ENCODE measurements around the gene CHST12. TPM values are rescaled to one million over a fixed set of nuclear protein-coding genes. Genes with fewer than 3 reads are reported as not detected.

Gene CHST12
- total RNA-seq, 2 experiments from 2014 or later: 3.9 to 43.4 TPM

GRCh38 chr7:2417981-2418481 is 14.6 kb downstream of the CHST12 start:
- H3K4me1 ChIP-seq (ENCODE audit: insufficient read depth, low read length, poor library complexity, severe bottlenecking): no peaks in the 10 kb centered on the region
- no peak overlapping the region for H3K27ac ChIP-seq (ENCODE audit: low read depth, low read length, poor library complexity, severe bottlenecking)
- no peaks in the 10 kb centered on the region for H4K20me1 ChIP-seq (ENCODE audit: insufficient read depth, low read length)
- BruUV-seq (replicated peaks): no TSS peak
- intact Hi-C loops (cut with micrococcal nuclease; ENCODE audit: unreplicated experiment): no loop called here
- no peak overlapping the region for H2AFZ ChIP-seq (ENCODE audit: low read length)
- DNase-seq (ENCODE audit: low spot score): no peak
- TF ChIP-seq CTCF (conservative IDR thresholded peaks at IDR 0.05; ENCODE audit: low read length) (no peak), EZH2phosphoT487 (IDR thresholded peaks at IDR 0.05; ENCODE audit: borderline replicate concordance, low read depth, low read length) (no peak)
- POLR2A ChIA-PET: interaction anchor here (0.7 to 1.3 kb wide), 2 partner anchors 13 to 200 kb away, joined by 3 read pairs; no protein-coding TSS in a partner anchor
- no peaks in the 10 kb centered on the region for H3K79me2 ChIP-seq (ENCODE audit: insufficient read depth, low read depth, low read length)
- no peak overlapping the region for H3K4me3 ChIP-seq (ENCODE audit: low read depth, low read length, poor library complexity, severe bottlenecking)
- CTCF ChIA-PET (ENCODE audit: unreplicated experiment): no interaction called here
- no peak overlapping the region for H3K4me2 ChIP-seq (ENCODE audit: low read length)
- no peaks in the 10 kb centered on the region for H3K9me3 ChIP-seq (ENCODE audit: low read length)
- no peaks in the 10 kb centered on the region for H3K36me3 ChIP-seq (ENCODE audit: insufficient read depth, low read length)
- H3K9me2 ChIP-seq (ENCODE audit: insufficient read depth, low read length): no peaks in the 10 kb centered on the region

GRCh38 chr7:2420216-2420933 is 17.0 kb downstream of the CHST12 start:
- Histone ChIP-seq H2AFZ (ENCODE audit: low read length) (no peak overlapping the region), H3K9me2 (ENCODE audit: insufficient read depth, low read length) (no peaks in the 10 kb centered on the region), H3K4me2 (ENCODE audit: low read length) (no peak overlapping the region), H3K4me3 (ENCODE audit: low read depth, low read length, poor library complexity, severe bottlenecking) (no peak overlapping the region), H3K36me3 (ENCODE audit: insufficient read depth, low read length) (no peaks in the 10 kb centered on the region), H3K4me1 (ENCODE audit: insufficient read depth, low read length, poor library complexity, severe bottlenecking) (peaks cover 4% of the 10 kb centered on the region), H4K20me1 (ENCODE audit: insufficient read depth, low read length) (no peaks in the 10 kb centered on the region), H3K27ac (ENCODE audit: low read depth, low read length, poor library complexity, severe bottlenecking) (no peak overlapping the region), H3K79me2 (ENCODE audit: insufficient read depth, low read depth, low read length) (no peaks in the 10 kb centered on the region), H3K9me3 (ENCODE audit: low read length) (no peaks in the 10 kb centered on the region)
- TF ChIP-seq CTCF (conservative IDR thresholded peaks at IDR 0.05; ENCODE audit: low read length) (no peak), EZH2phosphoT487 (IDR thresholded peaks at IDR 0.05; ENCODE audit: borderline replicate concordance, low read depth, low read length) (no peak)
- ChIA-PET CTCF (ENCODE audit: unreplicated experiment) (interaction anchor here (0.5 kb wide), 1 partner anchor 440 kb away, joined by 5 read pairs; no protein-coding TSS in a partner anchor), POLR2A (interaction anchor here (0.6 to 1.7 kb wide), 4 partner anchors 8 to 148 kb away, joined by 4 to 10 read pairs (median 7); no protein-coding TSS in a partner anchor)
- intact Hi-C loops (cut with micrococcal nuclease; ENCODE audit: unreplicated experiment): no loop called here
- no peak for DNase-seq (ENCODE audit: low spot score)
- BruUV-seq (replicated peaks): no TSS peak

GRCh38 chr7:2421943-2422310 is 18.5 kb downstream of the CHST12 start:
- no peaks in the 10 kb centered on the region for H4K20me1 ChIP-seq (ENCODE audit: insufficient read depth, low read length)
- no peaks in the 10 kb centered on the region for H3K9me2 ChIP-seq (ENCODE audit: insufficient read depth, low read length)
- TF ChIP-seq CTCF (conservative IDR thresholded peaks at IDR 0.05; ENCODE audit: low read length) (no peak), EZH2phosphoT487 (IDR thresholded peaks at IDR 0.05; ENCODE audit: borderline replicate concordance, low read depth, low read length) (no peak)
- no peaks in the 10 kb centered on the region for H3K36me3 ChIP-seq (ENCODE audit: insufficient read depth, low read length)
- no peaks in the 10 kb centered on the region for H3K79me2 ChIP-seq (ENCODE audit: insufficient read depth, low read depth, low read length)
- H2AFZ ChIP-seq (ENCODE audit: low read length): no peak overlapping the region
- no peak overlapping the region for H3K27ac ChIP-seq (ENCODE audit: low read depth, low read length, poor library complexity, severe bottlenecking)
- POLR2A ChIA-PET: interaction anchor here (0.7 to 1.7 kb wide), 3 partner anchors 9 to 46 kb away, joined by 5 to 10 read pairs (median 7); no protein-coding TSS in a partner anchor
- BruUV-seq (replicated peaks): no TSS peak
- H3K4me3 ChIP-seq (ENCODE audit: low read depth, low read length, poor library complexity, severe bottlenecking): no peak overlapping the region
- CTCF ChIA-PET (ENCODE audit: unreplicated experiment): no interaction called here
- H3K4me1 ChIP-seq (ENCODE audit: insufficient read depth, low read length, poor library complexity, severe bottlenecking): peaks cover 13% of the 10 kb centered on the region
- intact Hi-C loops (cut with micrococcal nuclease; ENCODE audit: unreplicated experiment): no loop called here
- H3K4me2 ChIP-seq (ENCODE audit: low read length): no peak overlapping the region
- H3K9me3 ChIP-seq (ENCODE audit: low read length): no peaks in the 10 kb centered on the region
- DNase-seq (ENCODE audit: low spot score): no peak
